Neural crest cell (in vitro differentiated cells): ENCODE results near the gene RABGAP1L. TPM values are rescaled to one million over a fixed set of nuclear protein-coding genes. Genes with fewer than 3 reads are reported as not detected.

Experiments used
- DNase-seq: peaks from one replicate; pipeline ENCODE4 v3.0.0; 2021; ENCODE audit warnings: low read depth, mixed read lengths, low spot score
- H3K27ac Mint-ChIP-seq: one replicate; pipeline ENCODE4 v1.8.0; 2021; ENCODE audit warnings: mild to moderate bottlenecking, mixed read lengths; ENCODE audit not compliant: unreplicated experiment
- H3K27me3 Mint-ChIP-seq: 2 replicates; pipeline ENCODE4 v1.8.0; 2021; ENCODE audit warnings: low read depth, mild to moderate bottlenecking, mixed read lengths
- H3K36me3 Mint-ChIP-seq: 2 replicates; pipeline ENCODE4 v1.8.0; 2021; ENCODE audit warnings: low read depth, mild to moderate bottlenecking, mixed read lengths
- H3K4me1 Mint-ChIP-seq: 2 replicates; pipeline ENCODE4 v1.8.0; 2021; ENCODE audit warnings: mixed read lengths
- H3K4me3 Mint-ChIP-seq: one replicate; pipeline ENCODE4 v1.8.0; 2021; ENCODE audit warnings: mild to moderate bottlenecking, mixed read lengths
- H3K9me3 Mint-ChIP-seq: 2 replicates; pipeline ENCODE4 v1.8.0; 2021; ENCODE audit warnings: mixed read lengths
- total RNA-seq: library from RNA; stranded (reverse); gene quantifications from 2 replicates; pipeline ENCODE4 v1.2.1, GENCODE V29; 2021
- TF ChIP-seq, protein P1 (sequence below): fragments of 200-600 bp; sonication (generic); conservative IDR thresholded peaks from 2 replicates; pipeline ENCODE4 v1.5.0; 2021; ENCODE audit warnings: antibody characterized with exemption, mild to moderate bottlenecking

RABGAP1L gene
- total RNA-seq, 1 donor from 2014 or later, result 25.6 TPM

DNA sequence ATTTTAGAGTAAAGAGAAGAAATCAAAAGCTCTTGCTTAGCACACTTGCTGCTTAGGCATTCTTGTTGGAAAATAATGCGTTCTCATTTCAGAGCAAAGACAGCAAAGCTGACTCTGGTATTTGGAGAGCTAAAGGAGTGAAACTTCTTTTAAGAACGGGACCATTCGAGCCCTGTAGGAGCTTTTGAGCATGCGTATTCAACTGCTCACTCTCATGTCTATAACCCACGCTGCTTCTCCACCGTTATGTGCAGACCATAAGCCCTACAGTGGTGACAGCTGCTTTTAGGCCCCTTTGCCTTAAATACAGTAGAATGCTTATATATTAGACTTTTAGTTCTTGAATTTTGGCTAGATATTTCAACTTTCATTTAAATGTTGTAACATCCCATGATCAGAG lies 626.2 kb downstream of the RABGAP1L start:
- Mint-ChIP-seq H3K36me3 (peaks cover 6% of the 10 kb centered on the region), H3K4me3 (no peak overlapping the region), H3K27ac (no peak overlapping the region), H3K9me3 (peaks cover 3% of the 10 kb centered on the region), H3K27me3 (no peaks in the 10 kb centered on the region), H3K4me1 (no peaks in the 10 kb centered on the region)
- no peak for DNase-seq
- TF ChIP-seq, protein P1, sequence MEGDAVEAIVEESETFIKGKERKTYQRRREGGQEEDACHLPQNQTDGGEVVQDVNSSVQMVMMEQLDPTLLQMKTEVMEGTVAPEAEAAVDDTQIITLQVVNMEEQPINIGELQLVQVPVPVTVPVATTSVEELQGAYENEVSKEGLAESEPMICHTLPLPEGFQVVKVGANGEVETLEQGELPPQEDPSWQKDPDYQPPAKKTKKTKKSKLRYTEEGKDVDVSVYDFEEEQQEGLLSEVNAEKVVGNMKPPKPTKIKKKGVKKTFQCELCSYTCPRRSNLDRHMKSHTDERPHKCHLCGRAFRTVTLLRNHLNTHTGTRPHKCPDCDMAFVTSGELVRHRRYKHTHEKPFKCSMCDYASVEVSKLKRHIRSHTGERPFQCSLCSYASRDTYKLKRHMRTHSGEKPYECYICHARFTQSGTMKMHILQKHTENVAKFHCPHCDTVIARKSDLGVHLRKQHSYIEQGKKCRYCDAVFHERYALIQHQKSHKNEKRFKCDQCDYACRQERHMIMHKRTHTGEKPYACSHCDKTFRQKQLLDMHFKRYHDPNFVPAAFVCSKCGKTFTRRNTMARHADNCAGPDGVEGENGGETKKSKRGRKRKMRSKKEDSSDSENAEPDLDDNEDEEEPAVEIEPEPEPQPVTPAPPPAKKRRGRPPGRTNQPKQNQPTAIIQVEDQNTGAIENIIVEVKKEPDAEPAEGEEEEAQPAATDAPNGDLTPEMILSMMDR, result no peak

DNA sequence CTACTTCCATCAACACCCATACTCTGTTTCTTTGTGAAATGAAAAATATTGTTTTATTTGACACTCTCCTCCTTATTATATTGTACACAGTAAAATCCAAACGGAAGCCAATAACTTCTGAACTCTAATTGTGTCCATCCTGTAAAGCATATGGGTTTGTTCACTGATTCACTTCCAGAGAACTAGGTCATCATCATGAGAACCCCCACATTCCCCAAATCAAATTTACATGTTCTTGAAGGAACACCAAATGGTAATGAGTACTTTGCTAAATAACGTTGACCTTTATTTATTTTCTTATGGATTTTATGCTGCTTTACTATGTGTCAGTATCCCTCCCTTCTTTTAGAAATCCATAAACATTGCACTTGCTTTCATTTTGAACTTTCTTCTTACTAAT lies 627.0 kb downstream of the RABGAP1L start:
- Mint-ChIP-seq H3K36me3 (peaks cover 6% of the 10 kb centered on the region), H3K27me3 (no peaks in the 10 kb centered on the region), H3K9me3 (peaks cover 3% of the 10 kb centered on the region), H3K4me3 (no peak overlapping the region), H3K27ac (no peak overlapping the region), H3K4me1 (no peaks in the 10 kb centered on the region)
- DNase-seq, result no peak
- TF ChIP-seq, protein P1, result no peak

DNA sequence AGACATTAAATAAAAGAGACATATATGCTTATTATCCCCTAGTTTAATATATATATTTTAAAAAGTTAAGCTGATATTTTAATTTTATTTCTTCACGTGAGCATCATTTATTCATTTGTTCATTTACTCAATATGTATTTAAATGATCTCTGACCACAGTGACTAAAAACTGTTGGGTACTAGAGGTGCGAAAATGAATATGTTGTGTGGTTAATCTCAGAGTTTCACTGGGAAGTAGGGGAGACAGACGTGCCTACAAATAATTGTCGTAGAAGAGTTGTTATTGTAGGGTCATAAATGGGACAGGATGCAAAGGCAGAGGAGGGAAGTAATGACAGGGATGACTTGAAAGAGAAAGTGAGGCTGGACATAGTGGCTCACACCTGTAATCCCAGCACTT lies 627.4 kb downstream of the RABGAP1L start:
- DNase-seq, result no peak
- Mint-ChIP-seq H3K9me3 (peaks cover 3% of the 10 kb centered on the region), H3K27ac (no peak overlapping the region), H3K27me3 (no peaks in the 10 kb centered on the region), H3K4me3 (no peak overlapping the region), H3K36me3 (peaks cover 6% of the 10 kb centered on the region), H3K4me1 (no peaks in the 10 kb centered on the region)
- TF ChIP-seq, protein P1, result no peak

DNA sequence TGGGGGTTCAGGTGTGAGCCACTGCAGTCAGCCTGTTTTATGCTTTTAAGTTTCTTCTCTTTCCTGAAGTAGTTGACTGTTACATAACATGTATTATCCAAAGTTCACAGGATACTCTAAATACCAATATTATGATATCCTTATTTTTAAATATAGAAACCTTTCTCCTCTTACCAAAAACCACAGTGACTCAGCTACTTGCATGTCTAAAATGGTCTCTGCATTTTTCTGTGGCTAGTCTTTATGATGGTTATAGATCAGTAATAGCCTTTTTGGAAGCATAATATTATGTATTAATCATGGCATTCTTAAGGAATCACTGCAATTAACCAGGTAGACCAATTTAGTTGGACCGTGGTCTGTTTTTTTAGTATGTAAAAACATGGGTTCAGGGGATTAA lies 629.7 kb downstream of the RABGAP1L start:
- Mint-ChIP-seq H3K4me3 (no peak overlapping the region), H3K9me3 (no peaks in the 10 kb centered on the region), H3K27me3 (no peaks in the 10 kb centered on the region), H3K4me1 (no peaks in the 10 kb centered on the region), H3K36me3 (peaks cover 3% of the 10 kb centered on the region), H3K27ac (no peak overlapping the region)
- TF ChIP-seq, protein P1, result no peak
- no peak for DNase-seq

DNA sequence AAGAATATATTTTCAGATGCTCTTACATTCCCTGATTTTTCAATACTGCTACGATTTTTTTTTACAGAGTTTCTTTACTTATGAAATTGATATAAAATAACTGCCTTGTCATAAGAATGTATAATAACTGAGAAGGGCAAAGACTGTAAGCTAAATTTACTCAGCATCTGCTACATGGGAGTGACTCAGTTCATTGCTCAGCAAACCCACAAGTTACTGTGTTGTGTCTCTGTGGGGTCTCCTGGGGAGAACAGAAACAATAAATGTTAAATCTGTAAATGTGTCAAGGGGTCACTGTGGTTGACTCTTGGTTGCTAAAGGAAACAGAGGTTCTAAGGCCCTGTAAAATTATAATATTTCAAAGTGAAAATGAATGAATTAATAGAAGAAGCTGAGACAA lies 630.1 kb downstream of the RABGAP1L start:
- Mint-ChIP-seq H3K4me1 (no peaks in the 10 kb centered on the region), H3K9me3 (no peaks in the 10 kb centered on the region), H3K27ac (no peak overlapping the region), H3K4me3 (no peak overlapping the region), H3K36me3 (peaks cover under 1% of the 10 kb centered on the region), H3K27me3 (no peaks in the 10 kb centered on the region)
- TF ChIP-seq, protein P1, result no peak
- no peak for DNase-seq

DNA sequence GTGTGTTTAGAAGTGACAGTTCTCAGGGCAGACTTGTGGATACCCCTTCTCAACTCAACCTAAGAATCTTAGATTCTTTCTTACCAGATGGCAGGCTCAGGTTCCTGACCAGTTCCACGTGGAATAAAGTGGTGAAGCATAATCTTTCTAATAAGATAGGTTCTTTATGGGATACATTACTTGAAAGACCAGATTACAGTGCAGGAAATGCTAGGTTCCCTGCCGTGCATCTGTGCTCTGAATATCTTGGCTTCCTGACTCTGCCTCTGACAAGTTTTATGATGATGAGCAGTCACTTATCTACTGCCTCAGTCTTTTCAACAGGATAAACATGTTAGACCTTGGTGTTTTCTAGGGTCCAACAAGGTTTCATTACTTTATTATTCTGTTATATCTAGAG lies 632.5 kb downstream of the RABGAP1L start:
- H3K27ac Mint-ChIP-seq, result no peak overlapping the region
- no peaks in the 10 kb centered on the region for H3K36me3 Mint-ChIP-seq
- DNase-seq, result no peak
- H3K4me3 Mint-ChIP-seq, result no peak overlapping the region
- H3K27me3 Mint-ChIP-seq, result no peaks in the 10 kb centered on the region
- TF ChIP-seq, protein P1, result no peak
- no peaks in the 10 kb centered on the region for H3K9me3 Mint-ChIP-seq
- no peaks in the 10 kb centered on the region for H3K4me1 Mint-ChIP-seq
